ENCODE results near the gene WFIKKN2. TPM values are rescaled to one million over a fixed set of nuclear protein-coding genes. Genes with fewer than 3 reads are reported as not detected.
"Not testable (repeated sequence)": the region's sequence is repeated elsewhere in the genome, so short reads cannot be mapped to it uniquely, and the experiment has no call there.

The WFIKKN2 gene
- total RNA-seq, 1 donor from 2014 or later, result 0.59 TPM

GRCh38 chr17:50855708-50856330 is 20.4 kb downstream of the WFIKKN2 start:
- DNase-seq, result no peak

GRCh38 chr17:50856431-50856830 is 21.0 kb downstream of the WFIKKN2 start:
- no peak for DNase-seq

DNA sequence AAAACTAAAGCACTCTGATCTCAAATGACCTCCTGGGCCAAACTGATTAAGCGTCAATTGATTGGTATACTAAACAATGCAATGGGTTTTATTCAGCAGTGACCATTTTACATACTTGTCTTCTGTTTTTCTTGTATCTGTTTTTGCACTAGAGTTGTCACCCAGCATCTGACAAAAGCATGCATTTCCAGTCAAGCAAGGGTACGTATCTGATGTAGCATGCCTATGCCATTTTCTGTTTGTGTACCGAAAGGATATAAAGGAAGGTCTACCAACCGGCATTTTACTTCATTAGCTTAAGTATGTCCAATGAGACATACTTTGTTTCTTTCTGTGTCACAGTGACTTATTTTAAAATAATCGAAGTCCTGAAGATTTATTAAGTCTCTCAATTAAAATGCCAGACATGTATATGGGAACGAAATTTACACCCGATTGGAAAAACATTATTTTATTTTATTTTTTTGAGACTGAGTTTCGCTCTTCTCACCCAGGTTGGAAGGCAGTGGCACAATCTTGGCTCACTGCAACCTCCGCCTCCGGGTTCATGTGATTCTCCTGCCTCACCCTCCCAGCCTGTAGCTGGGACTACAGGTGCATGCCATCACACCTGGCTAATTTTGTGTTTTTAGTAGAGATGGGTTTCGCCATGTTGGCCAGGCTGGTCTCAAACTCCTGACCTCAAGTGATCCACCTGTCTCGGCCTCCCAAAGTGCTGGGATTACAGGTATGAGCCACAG is 23.3 kb downstream of the WFIKKN2 start:
- DNase-seq, result no peak

DNA sequence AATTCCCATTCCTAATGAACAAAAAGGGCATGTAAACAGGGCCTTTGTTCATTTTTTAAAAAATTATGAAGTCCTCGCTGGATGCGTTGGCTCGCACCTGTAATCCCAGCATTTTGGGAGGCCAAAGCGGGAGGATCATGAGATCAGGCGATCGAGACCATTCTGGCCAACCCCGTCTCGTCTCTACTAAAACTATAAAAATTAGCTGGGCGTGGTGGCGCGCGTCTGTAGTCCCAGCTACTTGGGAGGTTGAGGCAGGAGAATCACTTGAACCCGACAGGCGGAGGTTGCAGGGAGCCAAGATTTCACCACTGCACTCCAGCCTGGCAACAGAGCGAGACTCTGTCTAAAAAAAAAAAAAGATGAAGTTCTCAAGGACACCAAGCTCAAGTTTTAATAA is 24.3 kb downstream of the WFIKKN2 start:
- not testable (repeated sequence) for DNase-seq

DNA sequence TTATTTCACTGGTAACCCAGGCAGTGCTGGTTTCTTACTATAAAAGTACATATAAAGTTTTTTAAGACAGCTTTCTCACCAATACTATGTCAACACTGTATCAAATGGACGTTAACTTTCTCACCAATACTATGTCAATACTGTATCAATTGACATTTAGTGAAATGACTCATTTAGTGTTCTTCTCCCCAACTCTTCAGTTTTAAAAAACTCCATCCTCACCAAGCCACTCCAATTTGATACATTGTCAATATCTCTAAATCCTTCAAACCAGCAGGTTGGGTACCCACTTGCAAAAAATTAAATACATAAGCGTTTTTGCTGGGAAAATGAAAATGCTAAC is 25.9 kb downstream of the WFIKKN2 start:
- no peak for DNase-seq

GRCh38 chr17:50861822-50862528 is 26.6 kb downstream of the WFIKKN2 start:
- no peak for DNase-seq

DNA sequence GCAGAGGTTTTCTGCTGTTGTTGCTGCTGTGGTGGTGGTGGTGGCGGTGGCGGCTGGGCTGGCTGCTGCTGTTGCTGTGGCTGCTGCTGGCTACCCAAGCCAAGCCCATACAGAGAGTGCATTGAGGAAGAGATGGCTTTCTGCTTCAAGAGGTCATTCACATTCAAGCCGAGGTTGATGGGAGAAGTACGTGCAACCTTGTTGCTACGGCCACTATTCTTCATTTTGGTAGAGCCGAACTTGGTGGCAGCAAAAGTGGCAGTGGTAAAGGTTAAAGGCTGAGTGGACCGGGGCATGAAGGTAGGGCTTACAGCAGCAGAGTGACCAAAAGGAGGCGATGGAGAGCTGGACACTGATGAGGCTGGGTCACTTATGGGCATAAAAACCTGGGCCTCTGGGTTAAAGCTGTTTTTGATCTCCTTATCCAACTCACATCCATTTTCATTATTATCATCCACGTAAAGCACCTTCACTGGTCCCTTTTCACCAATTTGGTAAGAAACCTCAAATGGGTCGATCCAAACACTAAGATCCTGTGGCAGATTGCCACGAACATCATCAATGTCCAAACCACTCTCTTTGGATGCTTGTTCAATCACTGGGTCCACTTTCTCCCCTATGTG is 27.9 kb downstream of the WFIKKN2 start:
- no peak for DNase-seq

- DNase-seq, result no peak
These were observed 28.5 kb downstream of the WFIKKN2 start for GRCh38 chr17:50863931-50864330.

DNA sequence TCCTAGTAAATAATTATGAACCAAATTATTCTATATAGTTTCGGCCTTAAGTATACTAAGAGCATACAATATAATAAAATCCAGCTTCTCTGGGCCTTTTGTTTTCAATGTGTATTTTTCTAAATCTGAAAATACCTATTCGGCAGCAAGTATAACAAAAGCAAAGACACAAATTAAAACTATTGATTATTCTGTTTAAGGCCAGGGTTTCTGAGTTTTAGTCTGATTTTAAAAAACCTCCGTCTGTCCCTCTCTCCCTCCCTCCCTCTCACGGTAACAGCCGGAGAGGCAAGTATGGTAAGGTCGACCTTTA is 29.3 kb downstream of the WFIKKN2 start:
- DNase-seq, result no peak

DNA sequence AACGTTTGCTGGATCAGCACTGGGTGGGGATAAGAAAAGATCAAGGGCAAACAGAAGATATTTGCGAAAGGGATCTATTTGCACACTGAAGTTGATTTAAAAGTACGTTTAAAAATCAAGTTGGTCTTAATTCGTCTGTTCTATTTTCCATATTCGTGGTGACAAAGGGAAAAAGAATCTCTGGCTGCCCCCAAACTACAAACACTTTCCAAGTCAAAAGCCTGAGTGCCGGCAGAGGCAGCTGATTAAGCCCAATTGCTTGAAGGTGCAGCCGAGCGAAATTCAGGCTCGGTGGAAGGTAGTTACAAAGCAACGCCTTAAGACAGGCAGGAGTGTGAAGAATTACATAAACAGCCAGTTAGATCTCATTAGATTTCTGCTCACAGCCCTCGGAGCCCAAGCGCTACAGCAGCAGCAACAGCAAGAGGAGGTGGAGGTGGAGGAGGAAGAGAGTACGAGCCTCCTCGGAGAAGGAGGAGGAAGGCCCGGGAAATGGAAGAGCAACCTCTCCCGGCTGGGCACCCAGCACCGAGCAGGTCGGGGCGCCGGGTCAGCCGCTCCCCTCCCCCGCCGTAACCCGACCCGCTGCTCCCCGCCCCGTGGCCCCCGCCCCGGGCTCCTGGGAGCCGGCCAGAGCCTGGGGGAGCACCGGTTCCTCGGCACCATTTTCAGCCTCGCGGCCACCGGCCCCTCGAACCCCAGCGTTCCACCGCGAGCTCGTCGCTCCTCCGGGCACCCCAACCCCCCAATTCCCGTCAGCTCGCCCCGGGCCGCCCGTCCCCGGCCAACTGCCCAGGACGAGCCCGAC is 29.9 kb downstream of the WFIKKN2 start:
- peak; percentile 41 for DNase-seq

GRCh38 chr17:50865868-50866260 is 30.5 kb downstream of the WFIKKN2 start:
- no peak for DNase-seq

GRCh38 chr17:50866261-50866949 is 31.0 kb downstream of the WFIKKN2 start, which contains the start of gene TOB1:
TSS of gene TOB1 (minus strand) at chr17:50866354. CDS start at chr17:50864017, 2,337 bp downstream.
- peak; percentile 96 for DNase-seq

- DNase-seq, result no peak
These were observed 31.6 kb downstream of the WFIKKN2 start for GRCh38 chr17:50866950-50867362.

GRCh38 chr17:50867363-50868139 is 32.2 kb downstream of the WFIKKN2 start:
- DNase-seq, result peak; percentile 92

- DNase-seq, result no peak
These were observed 32.7 kb downstream of the WFIKKN2 start for GRCh38 chr17:50868140-50868438.

DNA sequence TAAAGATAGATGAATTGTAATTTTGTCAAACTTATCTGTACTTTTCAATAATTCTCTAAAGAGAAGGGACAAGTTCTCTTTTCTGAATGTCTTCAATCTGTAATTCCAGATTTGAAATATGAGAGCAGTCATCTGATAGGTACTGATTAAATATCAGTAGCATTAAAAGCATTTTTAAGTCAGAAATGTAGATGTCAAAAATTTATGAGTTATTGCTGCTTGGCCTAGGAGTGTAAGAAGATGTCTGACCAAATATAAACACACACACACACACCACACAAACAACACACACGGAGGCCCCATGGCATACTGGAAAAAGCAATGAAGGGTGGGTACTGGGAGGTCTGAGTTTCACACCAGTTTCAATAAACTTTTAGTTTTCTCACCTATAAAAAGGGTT is 33.2 kb downstream of the WFIKKN2 start:
- DNase-seq, result no peak

DNA sequence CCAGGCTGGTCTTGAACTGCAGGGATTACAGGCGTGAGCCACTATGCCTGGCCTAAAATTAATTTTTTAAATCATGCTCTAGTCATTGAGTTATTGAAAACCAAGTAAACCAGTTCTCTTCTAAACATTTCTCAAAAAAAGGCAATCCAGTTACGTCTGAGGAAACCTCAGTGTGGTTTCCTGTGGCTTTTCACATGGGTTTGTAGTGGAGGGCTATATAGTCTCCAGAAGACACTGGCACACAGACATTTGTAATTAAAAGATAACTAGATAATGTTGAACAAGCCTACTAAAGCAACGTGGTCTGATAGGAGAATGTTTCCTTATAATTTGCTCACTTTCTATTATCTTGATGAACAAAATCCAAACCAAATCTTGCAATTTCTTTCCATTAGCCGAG is 36.0 kb downstream of the WFIKKN2 start:
- DNase-seq, result no peak

- no peak for DNase-seq
These were observed 36.5 kb downstream of the WFIKKN2 start for GRCh38 chr17:50871898-50872297.

DNA sequence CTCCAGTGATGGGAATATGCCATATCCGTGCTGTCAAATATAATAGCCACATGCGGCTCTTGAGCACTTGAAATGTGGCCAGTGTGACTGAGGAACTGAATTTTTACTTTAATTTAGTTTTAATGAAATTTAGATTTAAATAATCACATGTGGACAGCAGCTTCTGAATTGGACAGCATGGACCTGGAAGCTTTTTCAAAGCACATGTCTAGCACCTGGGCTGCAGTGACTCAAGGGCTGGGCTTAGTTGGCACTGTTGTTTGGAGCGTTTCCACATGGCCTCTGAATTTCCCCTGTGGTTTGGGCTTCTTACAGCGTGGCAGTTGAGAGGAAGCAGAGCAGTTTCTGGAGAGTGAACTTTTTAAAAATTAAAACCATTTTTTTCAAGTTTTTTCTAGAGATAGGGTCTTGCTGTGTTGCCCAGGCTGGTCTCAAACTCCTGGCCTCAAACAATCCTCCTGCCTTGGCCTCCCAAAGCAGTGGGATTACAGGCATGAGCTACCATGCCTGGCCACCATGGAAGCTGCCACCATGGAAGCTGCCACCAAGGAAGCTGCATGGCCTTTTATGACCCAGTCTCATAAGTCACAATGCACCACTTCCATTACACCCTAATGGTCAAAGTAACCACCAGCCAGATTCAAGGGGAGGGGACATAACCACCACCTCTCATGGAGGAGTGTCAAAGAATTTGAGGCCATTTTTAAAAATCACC is 37.5 kb downstream of the WFIKKN2 start:
- DNase-seq, result peak; percentile 42

DNA sequence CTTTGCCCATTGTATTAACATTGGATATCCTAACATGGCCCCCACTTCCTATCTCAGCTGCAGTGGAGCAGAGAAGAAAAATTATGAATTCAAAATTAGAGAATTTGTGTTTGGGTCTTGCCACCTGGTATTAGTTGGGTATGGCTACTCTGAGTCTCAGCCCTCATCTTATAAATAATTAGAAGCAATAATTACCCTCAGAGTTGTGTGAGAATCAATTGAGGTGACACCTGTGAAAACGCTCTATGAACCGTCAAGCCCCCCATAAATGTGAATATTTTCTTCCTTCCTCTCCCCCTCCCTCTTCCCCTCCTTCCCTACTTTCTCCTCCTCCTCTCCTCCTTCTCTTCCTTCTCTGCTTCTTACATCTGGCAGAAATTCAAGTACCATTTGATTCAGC is 39.7 kb downstream of the WFIKKN2 start:
- DNase-seq, result no peak
